Epithelial cell of prostate (primary cell): Measurements from ENCODE around the gene TIMELESS.

Experiments used
- DNase-seq: peaks from one replicate; pipeline ENCODE4 v3.0.0-alpha.2; 2011; ENCODE audit warnings: low read depth, low spot score
- H3K27ac ChIP-seq: fragments of 450-650 bp; 2 replicates; pipeline ENCODE4 v1.5.1; 2017; ENCODE audit warnings: mild to moderate bottlenecking

The TIMELESS gene

DNA sequence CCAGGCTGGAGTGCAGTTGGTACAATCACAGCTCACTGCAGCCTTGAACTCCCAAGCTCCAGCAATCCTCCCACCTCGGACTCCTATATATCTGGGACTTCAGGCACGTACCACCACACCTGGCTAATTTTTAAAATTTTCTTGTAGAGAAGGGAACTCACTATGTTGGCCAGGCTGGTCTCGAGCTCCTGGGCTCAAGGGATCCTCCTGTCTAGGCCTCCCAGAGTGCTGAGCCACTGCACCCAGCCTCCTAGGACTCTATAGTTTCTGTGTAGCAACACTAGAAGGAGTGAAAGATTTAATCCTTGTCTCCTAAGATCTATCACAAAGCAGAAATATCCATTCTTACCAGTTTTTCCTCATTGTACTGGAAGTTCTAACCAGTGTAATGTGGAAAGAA, 82.3 kb downstream of the TIMELESS start:
- DNase-seq, result no peak
- no peak overlapping the region for H3K27ac ChIP-seq
